OCI-LY1 (cell line): ENCODE results near the gene CASP10.

Experiments
- CTCF ChIP-seq: fragments of 200-600 bp; sonication (generic), shearing (Covaris generic); IDR thresholded peaks from 2 replicates; pipeline ENCODE4 v1.5.1; 2017; ENCODE audit warnings: mild to moderate bottlenecking, antibody characterized with exemption, low read length, moderate library complexity, mixed read lengths
- EZH2 ChIP-seq: fragments of 200-600 bp; sonication (generic), shearing (Covaris generic); IDR thresholded peaks from 2 replicates; pipeline ENCODE4 v1.8.0; 2017; ENCODE audit warnings: borderline replicate concordance, mixed run types, mild to moderate bottlenecking, antibody characterized with exemption, low read length, moderate library complexity, mixed read lengths

GRCh38 chr2:201180010-201180409 is 2.9 kb upstream of the CASP10 start:
- TF ChIP-seq EZH2 (no peak), CTCF (no peak)
